DOHH2 (cell line): ENCODE measurements around the gene DENND6B.

Experiments
- H3F3A ChIP-seq: fragments of 200-600 bp; sonication (generic), shearing (Covaris generic); 2 replicates; pipeline ENCODE4 v1.6.0; 2016; ENCODE audit warnings: antibody characterized with exemption, mild to moderate bottlenecking; ENCODE audit not compliant: control insufficient read depth, insufficient read depth
- H3K27ac ChIP-seq: fragments of 200-600 bp; sonication (generic); 2 replicates; pipeline ENCODE4 v1.5.1; 2014; ENCODE audit warnings: low read depth, mild to moderate bottlenecking, low read length, moderate library complexity
- H3K27me3 ChIP-seq: fragments of 200-600 bp; sonication (generic); 2 replicates; pipeline ENCODE4 v1.6.1; 2014; ENCODE audit warnings: mild to moderate bottlenecking, low read length, mixed read lengths; ENCODE audit not compliant: control insufficient read depth
- H3K36me3 ChIP-seq: fragments of 200-600 bp; sonication (generic); 2 replicates; pipeline ENCODE4 v1.6.1; 2014; ENCODE audit warnings: mild to moderate bottlenecking, low read length, moderate library complexity, mixed read lengths; ENCODE audit not compliant: control insufficient read depth
- H3K4me1 ChIP-seq: fragments of 200-600 bp; sonication (generic); 2 replicates; pipeline ENCODE4 v1.6.1; 2014; ENCODE audit warnings: mild to moderate bottlenecking, low read length, mixed read lengths; ENCODE audit not compliant: control insufficient read depth
- H3K4me2 ChIP-seq: fragments of 200-600 bp; sonication (generic); 2 replicates; pipeline ENCODE4 v1.6.0; 2014; ENCODE audit warnings: mild to moderate bottlenecking, low read length, moderate library complexity
- H3K4me3 ChIP-seq: fragments of 200-600 bp; sonication (generic); 2 replicates; pipeline ENCODE4 v1.5.1; 2014; ENCODE audit warnings: mild to moderate bottlenecking, low read length, mixed read lengths
- H3K79me2 ChIP-seq: fragments of 200-600 bp; sonication (generic); 2 replicates; pipeline ENCODE4 v1.6.1; 2014; ENCODE audit warnings: mild to moderate bottlenecking, low read length, mixed read lengths; ENCODE audit not compliant: control insufficient read depth
- H3K9me2 ChIP-seq: fragments of 200-600 bp; sonication (generic); replicated peaks from 2 replicates; pipeline ENCODE4 v1.6.1; 2014; ENCODE audit warnings: mild to moderate bottlenecking, low read length, mixed read lengths; ENCODE audit not compliant: control insufficient read depth
- H3K9me3 ChIP-seq: fragments of 200-600 bp; sonication (generic); 2 replicates; pipeline ENCODE4 v1.6.1; 2014; ENCODE audit warnings: antibody characterized with exemption, low read length, mixed read lengths; ENCODE audit not compliant: control insufficient read depth, insufficient read depth
- H4K20me1 ChIP-seq: fragments of 200-600 bp; sonication (generic); 2 replicates; pipeline ENCODE4 v1.6.0; 2014; ENCODE audit warnings: low read depth, mild to moderate bottlenecking, antibody characterized with exemption, low read length, moderate library complexity; ENCODE audit not compliant: control insufficient read depth, insufficient read depth
- CTCF ChIP-seq: fragments of 200-600 bp; sonication (generic); IDR thresholded peaks from one replicate; pipeline ENCODE4 v1.5.1; 2014; ENCODE audit warnings: antibody characterized with exemption, mild to moderate bottlenecking, low read depth, low read length; ENCODE audit not compliant: poor library complexity, severe bottlenecking
- EZH2phosphoT487 ChIP-seq: fragments of 200-600 bp; sonication (generic); IDR thresholded peaks from 2 replicates; pipeline ENCODE4 v1.6.1; 2017; ENCODE audit warnings: borderline replicate concordance, mild to moderate bottlenecking, antibody characterized with exemption, low read length, moderate library complexity, mixed read lengths

DENND6B gene

GRCh38 chr22:50289942-50290630, 36.7 kb downstream of the DENND6B start:
- TF ChIP-seq EZH2phosphoT487 (no peak), CTCF (no peak)
- H3K27ac ChIP-seq: no peak overlapping the region
- peaks cover 70% of the 10 kb centered on the region for H3K36me3 ChIP-seq
- no peak overlapping the region for H3K4me3 ChIP-seq
- H3K4me1 ChIP-seq: peaks cover 38% of the 10 kb centered on the region
- peaks cover 63% of the 10 kb centered on the region for H3K79me2 ChIP-seq
- H3K9me3 ChIP-seq: no peaks in the 10 kb centered on the region
- H3K27me3 ChIP-seq: no peaks in the 10 kb centered on the region
- no peaks in the 10 kb centered on the region for H3K9me2 ChIP-seq
- no peaks in the 10 kb centered on the region for H3F3A ChIP-seq
- H4K20me1 ChIP-seq: peaks cover 9% of the 10 kb centered on the region; the same call in 1 of the 2 replicates
- H3K4me2 ChIP-seq: no peak overlapping the region

GRCh38 chr22:50289151-50289941, 37.5 kb downstream of the DENND6B start:
- no peak for TF ChIP-seq EZH2phosphoT487
- TF ChIP-seq CTCF: no peak
- Histone ChIP-seq H3K4me3 (no peak overlapping the region), H3K4me2 (no peak overlapping the region), H3F3A (no peaks in the 10 kb centered on the region), H3K36me3 (peaks cover 71% of the 10 kb centered on the region), H4K20me1 (peaks cover 9% of the 10 kb centered on the region; the same call in 1 of the 2 replicates), H3K9me2 (no peaks in the 10 kb centered on the region), H3K27ac (no peak overlapping the region), H3K79me2 (peaks cover 55% of the 10 kb centered on the region), H3K27me3 (no peaks in the 10 kb centered on the region), H3K4me1 (peaks cover 31% of the 10 kb centered on the region), H3K9me3 (no peaks in the 10 kb centered on the region)

- H3K27ac ChIP-seq: no peak overlapping the region
- H3K27me3 ChIP-seq: no peaks in the 10 kb centered on the region
- peaks cover 39% of the 10 kb centered on the region for H3K79me2 ChIP-seq
- no peak overlapping the region for H3K4me2 ChIP-seq
- TF ChIP-seq CTCF: no peak
- no peak for TF ChIP-seq EZH2phosphoT487
- H3K36me3 ChIP-seq: peaks cover 75% of the 10 kb centered on the region
- no peaks in the 10 kb centered on the region for H3K9me2 ChIP-seq
- H3F3A ChIP-seq: no peaks in the 10 kb centered on the region
- peaks cover 9% of the 10 kb centered on the region; the same call in 1 of the 2 replicates for H4K20me1 ChIP-seq
- H3K9me3 ChIP-seq: no peaks in the 10 kb centered on the region
- H3K4me3 ChIP-seq: no peak overlapping the region
- peaks cover 15% of the 10 kb centered on the region for H3K4me1 ChIP-seq
Observed at GRCh38 chr22:50287731-50288130, 39.1 kb downstream of the DENND6B start.
